Adrenal gland (tissue), 12 donors: ENCODE results near the gene STMN3. TPM values are rescaled to one million over a fixed set of nuclear protein-coding genes. Genes with fewer than 3 reads are reported as not detected.
"Not testable (repeated sequence)": the region's sequence is repeated elsewhere in the genome, so short reads cannot be mapped to it uniquely, and the experiment has no call there.

Experiments
- DNase-seq, 7 donors: peaks; one replicate each; pipeline ENCODE4 v3.0.0-alpha.2; 2019 to 2020
- H3K27ac ChIP-seq, 5 donors: fragments of 200-600 bp; sonication (generic) in 4 of 5; 1 replicate in 3 of 5; 2 replicates in 2 of 5; pipeline versions ENCODE4 v1.5.1 to v1.8.0; 2016 to 2020; ENCODE audit warnings: mild to moderate bottlenecking in 1 of 5
- H3K27me3 ChIP-seq: fragments of 200-600 bp; 2 replicates; pipeline ENCODE4 v1.8.0; 2021
- H3K36me3 ChIP-seq, 2 donors: fragments of 200-600 bp; replicated peaks in 1 of 2; 1 replicate in 1 of 2; 2 replicates in 1 of 2; pipeline versions ENCODE4 v1.5.1 to v1.8.0; 2018 to 2022
- H3K4me1 ChIP-seq, 2 donors: fragments of 200-600 bp; replicated peaks in 1 of 2; 1 replicate in 1 of 2; 2 replicates in 1 of 2; pipeline versions ENCODE4 v1.5.1 to v1.8.0; 2018 to 2021
- H3K4me3 ChIP-seq, 4 donors: fragments of 200-600 bp; sonication (generic) in 3 of 4; one replicate each; pipeline ENCODE4 v1.5.1; 2016 to 2018
- H3K9me3 ChIP-seq, 3 donors: fragments of 200-600 bp; sonication (generic) in 1 of 3; replicated peaks in 1 of 3; 1 replicate in 2 of 3; 2 replicates in 1 of 3; pipeline versions ENCODE4 v1.5.1 to v1.8.0; 2016 to 2021
- POLR2A ChIP-seq, 2 donors: fragments of 450-650 bp; IDR thresholded peaks; one replicate each; pipeline ENCODE4 v1.6.1; 2017; ENCODE audit warnings: antibody characterized with exemption in 2 of 2, mild to moderate bottlenecking in 2 of 2, moderate library complexity in 1 of 2
- WGBS, 4 donors: extraction: QIAGEN DNeasy Blood & Tissue Kit in 2 of 4; methylation state at CpG; one replicate each; pipeline versions ENCODE4 v1.1.5 to v1.1.7; 2013 to 2017; 5-methylcytosine and 5-hydroxymethylcytosine counted together
- intact Hi-C, 2 donors: fragments of 100-400 bp; cut with DNase I; formaldehyde crosslinking; loops; one replicate each; pipeline versions ENCODE4 v1.14.1 to v1.15.0; 2022 to 2023
- polyA plus RNA-seq, 3 donors: library from polyadenylated mRNA; stranded (reverse); fragments of 200-250 nt in 2 of 3; fragments of 350-450 nt in 1 of 3; fragmentation: Illumina TruSeq in 1 of 3; extraction: RNeasy Lipid Tissue Mini Kit (QIAGEN cat#74804) in 1 of 3; gene quantifications; one replicate each; pipeline ENCODE4 v1.2.3, GENCODE V29; 2013 to 2014
- total RNA-seq, 9 donors: library from RNA; depleted of rRNA in 4 of 9; stranded (reverse); fragments of >200 nt in 4 of 9; fragments of 120-200 nt in 1 of 9; fragmentation: NEBNext Ultra II Directional in 1 of 9; extraction: Animal tissue kit (Norgen Biotek cat#: 25700) in 1 of 9; gene quantifications; one replicate each; pipeline versions ENCODE4 v1.1.0 to v1.2.4, GENCODE V29; 2013 to 2023
- TF ChIP-seq, protein P1 (sequence below), 6 experiments: fragments of 450-650 bp in 4 of 6; fragments of 200-600 bp in 2 of 6; sonication (generic) in 1 of 6; IDR thresholded peaks; 1 replicate in 5 of 6; 2 replicates in 1 of 6; pipeline versions ENCODE4 v1.5.1 to v1.8.0; 2016 to 2021; ENCODE audit warnings: antibody characterized with exemption in 6 of 6, mild to moderate bottlenecking in 2 of 6, moderate library complexity in 1 of 6
- donor health status: healthy with polysubstance abuse.
- donor health status: Bipolar disorder and iron deficiency.
- donor health status: DM: yes; HTN: yes; CAD: no.
- donor health status: DM: no; HTN: no; CAD: no.
- donor health status: DM: no; HTN: no; CAD: no.
- donor health status: DM: yes; HTN: yes; CAD: no.

STMN3 gene
- total and polyA plus RNA-seq, 12 donors: 29.2 to 109 (median 54.5) TPM

DNA sequence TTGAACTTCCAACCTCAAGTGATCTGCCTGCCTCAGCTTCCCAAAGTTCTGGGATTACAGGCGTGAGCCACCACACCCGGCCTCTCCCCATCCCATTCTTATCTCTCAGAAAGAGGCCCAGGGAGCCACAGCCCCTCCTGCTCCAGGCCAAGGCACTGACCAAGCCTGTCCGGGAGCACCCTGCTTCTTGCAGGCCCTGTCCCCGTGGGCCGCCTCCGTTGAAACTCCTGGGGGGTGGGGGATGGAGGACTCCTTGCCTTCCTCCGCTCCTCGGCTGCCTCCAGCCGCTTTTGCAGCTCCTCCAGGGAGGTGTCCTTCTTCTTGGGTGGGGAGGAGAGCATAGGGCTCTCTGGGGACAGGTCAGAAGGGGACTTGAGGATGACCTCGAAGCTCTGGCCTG lies 9.7 kb downstream of the STMN3 start:
- H3K27ac ChIP-seq: no peak overlapping the region
- no peak overlapping the region for H3K4me3 ChIP-seq
- H3K9me3 ChIP-seq: no peaks in the 10 kb centered on the region
- no peak for TF ChIP-seq POLR2A (IDR thresholded peaks at IDR 0.05)
- TF ChIP-seq, protein P1, sequence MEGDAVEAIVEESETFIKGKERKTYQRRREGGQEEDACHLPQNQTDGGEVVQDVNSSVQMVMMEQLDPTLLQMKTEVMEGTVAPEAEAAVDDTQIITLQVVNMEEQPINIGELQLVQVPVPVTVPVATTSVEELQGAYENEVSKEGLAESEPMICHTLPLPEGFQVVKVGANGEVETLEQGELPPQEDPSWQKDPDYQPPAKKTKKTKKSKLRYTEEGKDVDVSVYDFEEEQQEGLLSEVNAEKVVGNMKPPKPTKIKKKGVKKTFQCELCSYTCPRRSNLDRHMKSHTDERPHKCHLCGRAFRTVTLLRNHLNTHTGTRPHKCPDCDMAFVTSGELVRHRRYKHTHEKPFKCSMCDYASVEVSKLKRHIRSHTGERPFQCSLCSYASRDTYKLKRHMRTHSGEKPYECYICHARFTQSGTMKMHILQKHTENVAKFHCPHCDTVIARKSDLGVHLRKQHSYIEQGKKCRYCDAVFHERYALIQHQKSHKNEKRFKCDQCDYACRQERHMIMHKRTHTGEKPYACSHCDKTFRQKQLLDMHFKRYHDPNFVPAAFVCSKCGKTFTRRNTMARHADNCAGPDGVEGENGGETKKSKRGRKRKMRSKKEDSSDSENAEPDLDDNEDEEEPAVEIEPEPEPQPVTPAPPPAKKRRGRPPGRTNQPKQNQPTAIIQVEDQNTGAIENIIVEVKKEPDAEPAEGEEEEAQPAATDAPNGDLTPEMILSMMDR (IDR thresholded peaks at IDR 0.05): no peak
- H3K4me1 ChIP-seq: peaks cover 5 to 6% of the 10 kb centered on the region in 2 donors
- no peak for DNase-seq
- H3K27me3 ChIP-seq: no peaks in the 10 kb centered on the region
- intact Hi-C loops: no loop called here
- WGBS, 4 donors: 95 to 97% (median 96%) methylated on average over 9 to 10 of the region's 10 CpGs
- H3K36me3 ChIP-seq: no peaks in the 10 kb centered on the region

DNA sequence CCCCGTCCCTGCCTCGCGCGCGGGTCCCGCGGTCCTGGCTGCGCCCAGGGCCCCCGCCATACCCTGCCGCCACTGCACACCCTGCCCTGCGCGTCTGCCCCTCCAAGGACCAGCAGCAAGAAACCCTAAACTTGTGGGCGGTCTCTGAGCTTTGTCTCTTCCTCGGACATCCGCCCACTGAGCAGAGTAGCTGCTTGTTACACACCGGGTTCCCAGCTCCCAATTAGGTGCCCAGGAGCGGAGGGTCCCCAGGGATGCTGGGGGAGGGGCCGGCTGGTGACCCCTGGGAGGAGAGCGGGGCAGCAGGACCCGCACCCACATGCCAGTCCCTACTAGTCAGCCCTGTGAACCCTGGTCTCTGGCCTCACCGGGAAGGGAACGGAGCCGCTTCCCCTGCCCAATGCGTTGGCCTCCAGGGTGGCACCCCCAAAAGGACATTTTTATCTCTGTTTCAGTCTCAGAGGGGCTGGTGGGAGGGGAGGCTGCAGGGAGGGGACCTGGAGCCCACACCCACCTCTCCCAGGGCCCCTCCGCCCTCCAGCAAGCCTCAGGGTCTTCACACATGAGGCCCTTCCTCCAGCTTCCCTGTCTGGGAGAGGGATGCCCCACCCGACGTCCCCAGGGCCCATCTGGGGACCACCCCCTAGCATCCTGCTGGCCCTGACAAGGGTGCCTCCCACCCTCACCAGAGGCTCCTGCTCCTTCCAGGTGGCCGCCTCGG lies 10.5 kb downstream of the STMN3 start:
- intact Hi-C loops: no loop called here
- Histone ChIP-seq H3K27ac (peak overlapping the region in 1 of 5 donors; percentile 94), H3K27me3 (no peaks in the 10 kb centered on the region), H3K4me1 (peaks cover 5 to 6% of the 10 kb centered on the region in 2 donors), H3K4me3 (peak overlapping the region in 1 of 4 donors; percentile 66), H3K36me3 (no peaks in the 10 kb centered on the region), H3K9me3 (no peaks in the 10 kb centered on the region)
- no peak for DNase-seq
- WGBS, 4 donors: 44 to 77% (median 62%) methylated on average over 11 to 29 of the region's 29 CpGs
- no peak for TF ChIP-seq POLR2A (IDR thresholded peaks at IDR 0.05)
- TF ChIP-seq, protein P1 (IDR thresholded peaks at IDR 0.05): no peak

DNA sequence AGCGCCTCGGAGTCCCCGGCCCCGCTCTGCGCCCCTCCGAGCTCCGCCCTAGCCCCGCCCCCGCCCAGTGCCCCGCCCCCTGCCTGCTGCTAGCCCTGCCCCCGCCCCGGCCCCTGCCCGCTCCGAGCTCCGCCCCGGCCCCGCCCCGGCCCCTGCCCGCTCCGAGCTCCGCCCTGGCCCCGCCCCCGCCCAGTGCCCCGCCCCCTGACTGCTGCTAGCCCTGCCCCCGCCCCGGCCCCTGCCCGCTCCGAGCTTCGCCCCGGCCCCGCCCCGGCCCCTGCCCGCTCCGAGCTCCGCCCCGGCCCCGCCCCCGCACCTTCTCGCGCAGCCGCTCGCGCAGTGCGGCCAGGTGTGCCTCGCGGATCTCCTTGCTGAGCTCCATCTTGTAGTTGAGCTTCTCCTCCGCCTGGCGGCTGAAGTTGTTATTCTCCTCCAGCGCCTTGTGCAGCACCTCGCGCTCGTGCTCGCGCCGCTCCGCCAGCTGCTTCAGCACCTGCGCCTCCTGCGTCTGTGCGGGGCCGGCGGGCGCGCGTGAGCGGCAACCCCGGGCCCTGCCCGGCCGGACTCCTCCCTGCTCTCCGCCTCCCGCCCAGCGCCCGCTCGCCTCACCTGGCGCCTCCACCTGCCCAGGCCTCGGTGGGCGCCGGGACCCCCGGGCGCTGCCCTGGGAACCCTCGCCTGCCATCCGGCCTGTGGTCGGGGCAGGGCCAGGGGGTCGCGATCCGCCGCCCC lies 11.3 kb downstream of the STMN3 start:
- TF ChIP-seq, protein P1 (IDR thresholded peaks at IDR 0.05): peak in 4 of 6 experiments; percentile 37 to 69 (median 46)
- peak in 1 of 2 donors; percentile 12 for TF ChIP-seq POLR2A (IDR thresholded peaks at IDR 0.05)
- Histone ChIP-seq H3K4me3 (peak overlapping the region in 2 of 4 donors; percentile 57 to 67), H3K36me3 (no peaks in the 10 kb centered on the region), H3K4me1 (peaks cover 5 to 6% of the 10 kb centered on the region in 2 donors), H3K9me3 (no peaks in the 10 kb centered on the region), H3K27me3 (no peaks in the 10 kb centered on the region), H3K27ac (peak overlapping the region in 4 of 5 donors; percentile 64 to 94 (median 82))
- intact Hi-C loops: no loop called here
- 1 to 4% (median 2%) methylated on average over 9 to 82 of the region's 86 CpGs; no CpG with 5 or more reads in 1 of the 4 donors for WGBS, 4 donors
- DNase-seq: peak; percentile 86 to 94 (median 90)

DNA sequence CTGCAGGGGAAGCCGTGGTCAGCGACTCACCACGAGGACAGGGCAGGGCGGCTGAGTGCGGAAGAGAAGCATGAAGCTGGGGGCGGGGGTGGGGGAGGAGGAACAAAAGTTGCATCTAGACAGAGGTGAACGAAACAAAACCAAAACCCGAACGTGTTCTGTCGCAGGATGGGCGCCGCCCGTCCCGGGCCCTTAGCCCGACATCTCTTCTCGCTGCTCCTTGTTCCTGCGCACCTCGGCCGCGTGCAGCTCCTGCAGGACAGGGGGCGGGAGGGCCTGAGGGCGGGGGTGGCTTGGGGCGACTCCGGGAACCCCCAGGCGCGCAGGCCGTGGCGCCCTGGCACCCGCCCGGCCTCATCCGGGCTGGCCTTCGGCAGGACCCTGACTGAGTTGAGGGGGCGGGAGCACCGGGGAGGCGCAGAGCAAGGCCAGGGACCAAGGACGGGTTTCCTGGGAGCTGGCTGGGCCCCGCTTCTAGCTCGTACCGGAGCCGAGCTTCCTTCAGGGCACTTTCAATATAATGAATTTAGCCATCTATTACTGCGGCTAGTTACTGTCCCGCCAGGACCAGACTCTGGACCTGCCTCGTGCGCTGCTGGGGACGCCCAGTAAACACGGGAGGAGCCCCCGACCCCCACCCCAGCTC lies 12.0 kb downstream of the STMN3 start:
- no peaks in the 10 kb centered on the region for H3K9me3 ChIP-seq
- intact Hi-C loops: no loop called here
- H3K4me1 ChIP-seq: peaks cover 5 to 6% of the 10 kb centered on the region in 2 donors
- H3K4me3 ChIP-seq: peak overlapping the region; percentile 18 to 67 (median 52)
- no peaks in the 10 kb centered on the region for H3K27me3 ChIP-seq
- H3K27ac ChIP-seq: peak overlapping the region in 4 of 5 donors; percentile 64 to 94 (median 82)
- H3K36me3 ChIP-seq: no peaks in the 10 kb centered on the region
- TF ChIP-seq POLR2A (IDR thresholded peaks at IDR 0.05): peak in 1 of 2 donors; percentile 27
- TF ChIP-seq, protein P1 (IDR thresholded peaks at IDR 0.05): peak in 1 of 6 experiments; percentile 9
- DNase-seq: peak in 4 of 7 donors; percentile 68 to 79 (median 72)
- WGBS, 4 donors: 4 to 26% (median 13%) methylated on average over 6 to 41 of the region's 47 CpGs

DNA sequence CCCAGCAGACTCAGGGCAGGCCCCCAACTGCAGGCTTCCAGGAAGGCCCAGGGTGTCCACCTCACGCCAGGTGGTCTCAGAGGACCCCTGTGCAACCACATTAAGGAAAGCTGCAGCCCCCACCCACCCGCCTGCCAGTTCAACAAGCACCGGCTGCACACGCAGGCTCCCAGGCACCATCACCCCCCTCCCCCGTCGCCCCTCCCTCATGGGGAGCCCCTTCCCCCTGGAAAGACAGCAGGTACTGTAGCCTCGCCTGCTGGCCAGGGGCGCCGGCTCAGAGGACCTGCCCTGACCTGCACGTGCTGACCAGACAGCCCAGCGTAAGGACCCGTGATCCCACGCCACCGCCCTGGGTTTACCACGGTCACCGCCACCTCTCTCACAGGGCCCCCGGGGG lies 12.5 kb downstream of the STMN3 start:
- H3K4me1 ChIP-seq, H3K27me3 ChIP-seq, intact Hi-C loops, H3K36me3 ChIP-seq, DNase-seq, H3K9me3 ChIP-seq: not testable (repeated sequence)
- Histone ChIP-seq H3K27ac (peak overlapping the region in 1 of 5 donors; percentile 36), H3K4me3 (peak overlapping the region in 1 of 4 donors; percentile 28)
- WGBS, 4 donors: 32 to 67% (median 49%) methylated on average over 1 to 17 of the region's 17 CpGs; no CpG with 5 or more reads in 1 of the 4 donors
